ENCODE results near the gene KRT7.
A peak's percentile ranks its signal among the peaks of the same experiment; 100 is the strongest.

The KRT7 gene

DNA sequence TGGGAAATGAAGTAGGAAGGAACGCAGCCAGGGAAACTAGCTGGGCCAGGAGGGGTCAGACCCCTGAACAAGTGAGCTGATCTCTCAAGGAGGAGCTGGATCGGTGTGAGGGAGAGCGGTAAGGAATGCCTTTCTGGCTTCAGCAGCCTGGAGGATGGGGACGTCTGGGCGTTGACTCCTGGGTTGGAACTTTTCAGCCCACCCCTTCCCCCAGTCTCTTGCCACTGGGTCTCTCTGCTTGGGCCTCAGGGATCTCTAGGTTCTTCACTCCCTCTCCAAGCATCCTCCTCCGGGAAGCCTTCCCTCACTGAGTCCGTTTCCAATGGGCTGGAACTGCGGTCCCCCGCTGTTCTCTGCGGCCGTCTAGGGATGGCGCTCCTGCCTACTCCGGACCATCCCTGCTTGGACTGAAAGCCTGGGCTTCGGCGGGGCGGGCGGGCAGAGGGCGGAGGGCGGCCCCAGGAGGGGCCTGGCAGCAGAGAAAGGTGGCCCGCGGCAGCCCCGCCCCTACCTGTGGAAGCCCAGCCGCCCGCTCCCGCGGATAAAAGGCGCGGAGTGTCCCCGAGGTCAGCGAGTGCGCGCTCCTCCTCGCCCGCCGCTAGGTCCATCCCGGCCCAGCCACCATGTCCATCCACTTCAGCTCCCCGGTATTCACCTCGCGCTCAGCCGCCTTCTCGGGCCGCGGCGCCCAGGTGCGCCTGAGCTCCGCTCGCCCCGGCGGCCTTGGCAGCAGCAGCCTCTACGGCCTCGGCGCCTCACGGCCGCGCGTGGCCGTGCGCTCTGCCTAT is at the start of gene KRT7:
TSS of gene KRT7 (plus strand) at position 570 of the 788 bp plus-strand sequence. CDS start at position 624, 54 bp downstream.
- no peak for DNase-seq

DNA sequence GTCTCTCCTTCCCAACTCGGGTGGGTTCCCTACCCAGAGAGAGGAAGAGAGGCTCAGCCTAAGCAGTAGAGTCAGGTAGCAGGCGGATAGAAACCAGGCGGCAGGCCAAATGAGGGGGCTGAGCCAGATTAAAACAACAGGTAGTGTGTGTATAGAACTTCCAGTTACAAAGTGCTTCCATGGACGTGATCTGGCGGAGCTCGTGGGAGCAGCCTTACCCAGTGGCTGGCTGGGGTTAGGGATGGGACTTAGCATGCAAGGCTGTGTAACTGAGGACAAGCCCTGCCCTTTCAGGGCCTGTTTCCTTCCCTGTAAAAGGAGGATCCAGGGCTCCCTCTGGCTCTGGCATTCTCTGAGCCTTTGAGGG is 49.5 kb upstream of the KRT7 start:
- DNase-seq, result no peak

DNA sequence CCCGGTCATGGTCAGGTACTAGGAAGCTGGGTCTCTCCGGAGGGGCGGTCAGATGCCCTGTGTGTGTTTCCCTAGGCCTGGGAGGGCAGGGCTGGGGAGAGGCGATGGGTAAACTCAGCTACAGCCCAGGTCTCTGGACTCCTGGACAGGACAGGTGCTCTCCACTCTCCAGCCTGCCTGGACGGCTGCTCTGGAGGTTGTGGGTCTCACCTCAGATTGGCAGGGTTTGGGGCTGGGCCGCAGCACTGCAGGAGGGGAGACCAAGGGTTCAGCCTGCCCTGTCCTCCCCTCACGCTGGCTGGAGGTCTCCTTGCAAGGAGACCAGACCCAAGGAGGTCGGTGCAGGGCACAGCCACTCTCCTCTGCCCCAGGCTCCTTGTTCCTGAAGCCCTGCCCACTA is 49.1 kb upstream of the KRT7 start:
- DNase-seq, result no peak

DNA sequence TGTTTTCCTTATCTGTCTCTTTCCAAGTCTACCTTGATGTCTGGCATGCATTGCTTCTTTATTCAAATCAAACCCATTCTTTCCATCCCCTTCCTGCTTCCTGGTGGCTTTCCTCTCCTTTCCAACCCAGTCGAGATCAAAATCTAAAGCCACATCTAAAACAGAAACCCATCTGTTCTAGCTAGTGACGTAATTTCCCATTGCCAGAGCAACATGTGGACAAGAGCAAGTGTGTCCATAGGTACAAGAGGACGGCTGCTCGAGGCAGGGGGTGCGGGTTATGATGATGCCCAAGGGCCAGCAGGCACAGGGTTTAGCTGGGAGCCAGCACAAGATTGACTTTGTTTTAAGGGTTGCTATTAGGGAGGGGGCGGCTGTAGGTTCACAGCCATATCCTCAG is 48.2 kb upstream of the KRT7 start:
- DNase-seq, result no peak

DNA sequence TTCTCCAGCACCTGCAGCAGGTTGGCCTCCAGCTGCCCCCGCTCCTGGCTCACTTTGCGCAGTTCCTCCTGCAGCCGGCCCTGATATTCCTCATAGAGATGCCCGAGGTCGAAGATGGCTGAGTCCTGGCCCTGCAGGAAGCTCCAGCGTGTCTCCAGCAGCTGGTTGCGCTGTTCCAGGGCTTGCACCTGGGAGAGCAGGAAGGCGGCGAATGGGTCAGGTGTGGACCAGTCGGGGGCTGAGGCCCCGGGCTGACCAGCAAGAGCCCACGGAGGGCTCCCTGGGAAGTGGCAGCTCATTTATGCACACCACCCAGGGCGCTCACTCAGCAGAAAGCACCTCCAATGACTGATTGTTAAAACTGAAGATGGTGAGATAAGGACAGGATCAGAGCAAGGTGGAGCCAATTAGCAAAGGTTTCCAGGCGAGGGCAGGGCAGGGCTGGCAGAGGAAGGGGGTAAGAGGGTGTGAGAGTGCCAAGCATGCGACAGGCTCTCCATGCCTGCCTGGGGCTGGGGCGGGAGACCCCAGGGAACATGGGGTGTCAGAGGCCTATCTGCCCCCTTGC is 47.6 kb upstream of the KRT7 start:
- no peak for DNase-seq

DNA sequence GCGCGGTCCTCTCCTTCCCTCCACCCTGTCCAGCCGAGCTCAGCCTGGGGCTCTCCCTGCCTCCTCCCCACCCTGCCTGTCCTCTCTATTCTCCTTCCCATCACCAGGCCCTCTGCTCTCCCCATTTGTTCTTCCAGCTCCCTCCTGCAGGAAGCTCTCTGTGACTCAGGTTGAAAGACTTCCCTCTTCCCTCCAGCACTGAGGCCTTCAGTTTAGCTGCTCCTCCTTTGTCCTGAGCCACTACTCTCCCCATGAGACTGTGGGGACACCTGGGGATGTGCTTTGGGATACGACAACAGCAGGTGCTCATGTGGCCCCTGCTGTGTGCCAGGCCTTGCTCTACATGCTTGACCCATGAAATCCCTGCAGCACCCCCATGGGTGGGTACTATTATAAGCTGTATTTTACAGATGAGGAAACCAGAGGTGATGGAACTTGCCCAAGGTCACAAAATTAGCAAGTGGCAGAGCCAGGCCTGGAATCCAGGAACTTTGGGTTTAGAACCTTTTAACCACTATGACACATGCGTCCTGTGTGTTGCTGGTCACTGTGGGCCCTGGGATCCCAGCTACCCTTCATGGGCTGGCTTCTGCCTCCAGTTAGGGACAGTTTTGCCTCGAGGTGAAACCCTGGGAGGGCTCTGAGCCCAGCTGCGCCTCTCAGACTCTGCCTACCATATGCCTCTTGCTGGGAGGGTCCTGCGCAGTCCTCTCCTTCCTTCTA is 46.8 kb upstream of the KRT7 start:
- DNase-seq, result peak; percentile 47 to 60

DNA sequence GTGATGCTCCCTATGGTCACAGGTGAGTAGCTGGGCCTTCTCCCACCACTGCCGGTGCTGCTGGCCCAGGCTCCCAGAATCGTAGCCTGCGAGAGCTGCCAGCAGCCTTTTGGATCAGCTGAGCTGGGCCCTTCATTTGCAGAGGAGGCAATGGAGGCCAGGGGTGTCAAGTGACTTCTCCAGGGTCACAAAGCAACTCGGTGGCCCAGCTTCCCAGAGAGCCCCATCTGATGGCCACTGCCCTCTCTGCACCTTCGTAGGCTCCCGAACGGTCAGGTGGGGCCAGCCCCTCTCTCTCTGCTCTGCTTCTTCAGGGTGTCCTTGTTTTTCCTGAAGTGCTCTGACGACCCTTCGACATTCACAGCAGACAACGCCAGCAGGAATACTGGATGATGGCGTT is 45.8 kb upstream of the KRT7 start:
- DNase-seq, result no peak

DNA sequence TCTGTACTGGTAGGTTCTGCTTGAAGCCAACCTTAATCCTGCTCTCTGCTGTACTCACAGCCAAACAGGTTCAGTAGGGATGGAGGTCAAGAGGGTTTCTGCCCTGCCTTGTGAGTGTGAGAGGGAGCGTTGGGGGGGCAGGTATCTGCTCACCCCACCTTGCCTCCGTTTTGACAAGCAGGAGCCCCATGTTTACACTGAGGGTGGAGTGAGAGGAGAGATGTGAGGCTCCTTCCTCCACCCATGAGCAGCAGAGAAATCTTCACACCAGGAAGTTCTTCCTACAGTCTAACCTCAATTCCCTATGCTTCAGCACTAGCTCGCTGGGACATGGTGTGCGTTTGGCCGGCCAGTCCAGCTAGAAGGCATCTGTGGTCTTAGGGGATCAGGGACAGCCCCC is 45.4 kb upstream of the KRT7 start:
- DNase-seq, result no peak

DNA sequence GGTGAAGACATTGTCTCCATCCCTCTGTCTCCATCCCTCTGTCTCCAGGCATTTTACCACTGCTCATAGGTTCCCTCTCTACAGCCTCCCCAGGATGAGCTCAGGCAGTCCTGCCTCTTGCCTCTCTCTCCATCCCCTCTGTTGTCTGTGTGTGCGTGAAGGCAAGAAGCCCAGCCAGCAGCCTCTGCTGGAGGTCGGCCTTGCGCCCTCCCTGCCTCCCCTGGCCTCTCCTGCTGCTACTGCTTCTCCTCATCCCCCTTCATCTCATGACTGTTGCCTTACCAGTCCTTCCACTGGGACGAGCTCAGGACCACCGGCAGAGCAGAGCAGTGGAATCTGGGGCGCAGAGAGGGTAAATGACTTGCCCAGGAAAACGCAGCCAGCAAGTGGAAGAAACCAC is 44.4 kb upstream of the KRT7 start:
- DNase-seq, result no peak

DNA sequence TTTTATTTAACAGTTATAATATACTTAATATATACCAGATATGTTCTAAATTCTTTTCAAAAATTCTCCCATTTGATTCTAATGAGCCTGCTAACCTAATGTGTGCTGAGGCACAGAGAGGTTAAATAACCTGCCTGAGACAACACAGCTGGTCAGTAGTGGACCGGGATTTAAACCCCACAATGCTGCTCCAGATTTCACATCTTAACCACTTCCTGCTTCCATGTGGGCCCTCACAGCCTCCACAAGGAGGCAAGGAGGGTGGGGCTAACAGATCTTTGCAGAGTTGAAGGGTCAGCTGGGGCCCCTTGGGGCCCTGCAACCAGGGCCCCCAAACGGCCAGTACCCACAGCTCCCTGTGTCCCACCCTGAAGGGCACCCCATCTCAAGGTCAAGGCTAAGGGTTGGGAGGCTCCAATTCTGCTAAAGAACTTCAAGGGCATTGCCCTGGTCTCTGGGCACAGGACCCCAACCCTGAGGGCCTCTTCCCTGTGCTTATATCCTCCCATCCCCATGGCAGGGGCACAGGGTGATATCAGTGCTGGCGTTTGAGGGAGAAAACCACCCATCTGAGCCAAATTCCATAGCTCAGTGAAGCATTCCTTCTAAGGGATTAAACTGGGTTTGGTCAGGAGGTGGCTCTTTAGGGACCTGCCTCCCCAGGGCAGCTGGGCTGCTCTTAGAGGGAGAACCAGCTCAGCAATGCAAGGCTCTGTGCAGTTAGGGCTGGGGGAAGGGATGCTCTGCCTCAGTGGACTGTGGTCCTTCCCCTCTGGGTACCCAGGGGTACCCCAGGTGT is 43.5 kb upstream of the KRT7 start:
- DNase-seq, result peak in 1 of 2 experiments; percentile 10

DNA sequence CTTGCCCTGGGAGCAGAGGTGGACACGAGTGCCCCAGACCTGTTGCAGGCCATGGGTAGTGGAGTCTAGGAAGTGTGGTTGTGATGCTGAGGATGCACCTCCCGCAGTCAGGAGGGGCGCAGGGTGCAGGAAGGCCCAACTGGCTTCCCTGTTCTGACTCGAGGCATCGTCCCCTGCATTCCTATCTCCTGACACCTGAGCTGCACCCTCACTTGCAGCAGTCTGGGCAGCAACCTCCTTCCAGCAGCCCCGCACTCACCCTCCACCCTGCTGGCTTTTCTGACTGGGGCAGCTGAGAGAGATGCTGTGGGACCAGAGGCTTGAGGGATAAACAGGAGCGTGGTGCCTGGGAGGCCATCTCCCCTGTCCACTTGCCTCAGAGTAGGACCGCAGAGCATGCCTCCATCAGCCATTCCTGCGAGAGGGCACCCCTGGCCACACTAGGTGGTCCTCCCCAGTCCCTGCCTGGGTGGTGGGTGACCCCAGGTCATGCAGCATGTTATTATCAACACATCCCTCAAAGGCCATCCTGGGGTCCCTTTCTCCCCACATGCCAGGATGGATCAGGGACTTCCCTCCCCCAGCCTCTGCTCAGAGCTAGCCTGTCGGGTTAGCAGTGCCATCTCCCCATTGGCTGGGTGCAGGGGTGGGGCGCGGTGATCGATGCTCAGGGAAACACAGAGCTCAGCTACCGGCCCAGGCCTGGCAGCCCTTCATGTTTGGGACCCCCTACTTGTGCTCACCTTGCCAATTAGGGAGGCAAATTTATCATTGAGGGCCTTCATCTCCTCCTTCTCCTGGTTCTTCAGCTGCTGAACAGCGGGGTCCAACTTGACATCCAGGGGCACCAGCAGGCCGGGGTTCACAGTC is 41.9 kb upstream of the KRT7 start:
- DNase-seq, result no peak

DNA sequence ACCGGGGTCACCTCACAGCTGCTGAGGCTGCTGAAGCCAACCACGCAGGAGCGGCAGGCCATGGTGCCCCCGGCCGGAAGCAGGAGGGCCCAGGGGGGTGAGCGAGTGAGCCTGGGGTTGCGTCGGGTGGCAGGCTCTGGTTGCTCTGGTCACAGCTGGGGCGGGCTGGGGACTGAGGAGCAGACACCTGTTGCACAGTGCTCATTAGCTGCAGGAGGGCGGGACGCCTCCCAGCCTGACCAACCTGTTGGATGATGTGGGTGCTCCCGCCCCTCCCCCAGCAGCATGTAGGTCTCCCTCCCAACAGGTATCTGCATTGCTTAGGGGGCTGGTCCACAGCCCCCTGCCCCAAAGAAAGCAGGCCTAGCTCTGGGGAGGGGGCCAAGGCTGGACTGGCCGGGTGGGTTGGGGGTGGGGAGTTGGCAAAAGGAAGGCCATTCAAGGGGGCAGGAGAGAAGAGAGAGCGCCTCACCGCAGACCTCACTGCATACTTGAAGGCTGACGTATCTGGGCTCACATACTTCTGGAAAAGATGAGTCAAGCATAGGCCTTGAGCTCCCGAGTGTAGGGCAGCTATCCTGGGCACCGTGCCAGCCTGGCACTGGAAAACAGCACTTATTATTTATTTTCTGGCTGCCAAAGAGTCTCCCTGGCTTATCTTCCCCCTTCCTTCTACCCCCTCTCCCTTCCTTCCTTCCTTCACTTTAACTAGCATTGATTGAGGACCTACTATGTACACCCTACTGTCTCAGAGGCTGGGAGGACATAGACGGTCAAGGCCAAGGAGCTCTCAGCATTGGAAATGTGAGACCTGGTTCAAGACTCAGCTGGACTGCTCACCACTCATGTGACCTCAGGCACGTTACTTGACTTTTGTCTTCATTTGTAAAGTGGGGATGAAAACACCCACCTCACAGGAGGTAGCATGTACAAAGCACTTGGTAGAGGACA is 40.9 kb upstream of the KRT7 start, which contains the start of gene KRT80:
TSS of gene KRT80 (minus strand) at position 174 of the 951 bp plus-strand sequence. CDS start at position 62, 112 bp downstream.
- peak; percentile 9 to 26 for DNase-seq

DNA sequence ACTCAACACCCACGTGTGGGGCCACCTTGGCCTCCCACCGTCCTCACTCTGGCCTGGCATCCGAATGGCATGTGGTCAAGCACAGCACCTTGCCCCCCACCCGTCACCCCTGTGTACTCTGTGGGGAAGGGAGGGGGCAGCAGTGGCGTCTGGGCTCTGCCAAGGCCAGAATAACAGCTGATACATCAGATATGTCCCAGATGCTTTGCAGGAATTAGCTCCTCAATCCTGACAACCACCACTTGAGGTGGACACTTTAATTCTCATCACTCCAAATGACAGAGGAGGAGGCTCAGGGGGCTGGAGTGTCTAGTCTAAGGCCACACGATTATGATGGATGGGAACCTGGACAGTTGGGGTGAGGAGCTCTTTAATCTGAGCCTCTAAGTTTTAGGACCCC is 39.5 kb upstream of the KRT7 start:
- DNase-seq, result no peak

DNA sequence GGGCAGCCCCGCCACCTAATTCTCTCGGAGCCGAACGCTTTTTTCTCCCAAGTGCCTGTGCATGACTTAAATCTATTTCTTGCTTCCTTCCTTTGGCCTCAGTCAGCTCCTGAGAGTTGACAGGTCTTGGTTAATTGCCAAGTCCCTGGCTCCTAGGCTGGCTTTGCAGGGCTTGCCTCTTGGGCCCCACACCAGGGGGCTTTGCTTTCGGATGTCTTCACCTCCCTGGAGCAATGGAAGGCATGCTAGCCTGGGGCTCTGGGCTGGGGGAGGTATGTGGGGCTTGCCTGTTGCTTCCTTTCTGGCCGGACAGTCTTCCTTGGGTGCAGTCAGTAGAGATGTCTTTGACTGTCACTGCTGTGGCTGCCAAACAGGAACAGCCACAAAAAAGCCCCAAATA is 39.1 kb upstream of the KRT7 start:
- DNase-seq, result peak; percentile 61 to 77

DNA sequence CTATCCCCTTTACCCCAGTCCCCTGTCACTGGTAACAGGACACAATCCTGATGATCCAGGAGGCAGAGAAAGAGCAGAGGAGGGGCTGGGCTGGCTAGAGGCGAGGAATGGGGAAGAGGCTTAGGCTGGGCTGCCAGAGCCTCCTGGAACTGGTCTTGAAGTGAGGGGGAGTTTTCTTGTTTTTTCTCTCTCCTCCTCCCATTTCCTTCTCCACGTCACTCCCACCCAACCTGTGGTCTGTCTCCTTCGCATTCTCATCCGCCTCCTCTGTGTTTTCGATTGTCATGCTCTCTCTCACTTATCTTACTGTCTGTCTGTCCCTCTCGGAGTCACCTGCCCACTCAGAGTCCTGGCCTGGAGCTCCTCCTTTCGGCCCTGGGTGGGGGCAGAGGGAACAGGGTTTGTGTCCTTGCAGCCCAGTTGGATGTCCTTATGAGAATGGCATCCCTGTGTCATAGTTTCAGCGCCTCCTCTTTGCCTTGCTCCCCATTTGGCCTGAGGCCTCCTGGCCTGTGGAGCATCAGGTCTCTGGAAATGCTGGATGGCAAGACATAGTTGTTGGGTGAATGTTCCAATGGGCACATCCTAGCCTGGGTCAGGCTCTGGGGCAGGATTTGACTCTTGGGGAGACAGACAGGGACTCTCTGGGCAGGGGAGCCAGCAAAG is 37.8 kb upstream of the KRT7 start:
- DNase-seq, result peak; percentile 91 to 95

DNA sequence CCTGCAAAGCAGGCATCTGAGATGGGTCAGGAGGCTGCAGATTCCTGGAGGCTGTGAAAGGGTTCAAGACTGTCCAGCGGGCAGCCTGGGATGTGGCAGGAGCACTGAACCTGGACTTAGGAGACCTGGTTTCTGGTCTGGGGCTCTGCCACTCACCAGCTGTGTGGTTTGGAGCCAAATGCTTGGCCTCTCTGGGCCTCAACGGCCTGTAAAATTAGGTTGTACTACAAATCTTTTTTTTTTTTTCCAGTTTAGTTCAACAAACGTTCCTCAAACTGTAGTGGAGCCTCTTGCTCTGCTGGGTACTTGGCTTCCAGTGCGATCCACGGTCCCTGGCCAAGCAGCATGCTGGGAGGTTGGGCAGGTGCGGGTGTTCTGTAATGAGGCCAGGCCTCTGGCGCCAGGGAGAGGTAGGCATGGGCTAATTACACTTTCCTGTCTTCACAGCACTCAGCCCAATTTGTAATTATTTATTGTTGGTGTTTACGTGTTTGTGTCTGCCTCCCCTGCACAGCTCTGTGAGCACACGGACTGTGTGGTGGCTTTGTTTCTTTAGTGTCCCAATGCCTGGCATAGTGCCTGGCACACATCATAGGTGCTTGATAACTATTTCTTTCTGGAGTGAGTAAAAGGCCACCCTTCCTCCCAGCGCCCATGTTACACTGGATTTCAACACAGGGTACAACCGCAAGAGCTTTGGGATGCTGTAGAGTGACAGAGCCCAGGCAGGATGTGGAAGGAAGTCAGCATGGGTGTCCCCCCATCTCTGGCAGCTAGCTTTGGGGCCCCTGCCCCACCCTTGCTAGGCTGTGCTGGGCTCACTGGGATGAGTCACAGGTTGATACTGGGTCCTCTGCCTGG is 35.4 kb upstream of the KRT7 start:
- peak; percentile 93 to 96 for DNase-seq

DNA sequence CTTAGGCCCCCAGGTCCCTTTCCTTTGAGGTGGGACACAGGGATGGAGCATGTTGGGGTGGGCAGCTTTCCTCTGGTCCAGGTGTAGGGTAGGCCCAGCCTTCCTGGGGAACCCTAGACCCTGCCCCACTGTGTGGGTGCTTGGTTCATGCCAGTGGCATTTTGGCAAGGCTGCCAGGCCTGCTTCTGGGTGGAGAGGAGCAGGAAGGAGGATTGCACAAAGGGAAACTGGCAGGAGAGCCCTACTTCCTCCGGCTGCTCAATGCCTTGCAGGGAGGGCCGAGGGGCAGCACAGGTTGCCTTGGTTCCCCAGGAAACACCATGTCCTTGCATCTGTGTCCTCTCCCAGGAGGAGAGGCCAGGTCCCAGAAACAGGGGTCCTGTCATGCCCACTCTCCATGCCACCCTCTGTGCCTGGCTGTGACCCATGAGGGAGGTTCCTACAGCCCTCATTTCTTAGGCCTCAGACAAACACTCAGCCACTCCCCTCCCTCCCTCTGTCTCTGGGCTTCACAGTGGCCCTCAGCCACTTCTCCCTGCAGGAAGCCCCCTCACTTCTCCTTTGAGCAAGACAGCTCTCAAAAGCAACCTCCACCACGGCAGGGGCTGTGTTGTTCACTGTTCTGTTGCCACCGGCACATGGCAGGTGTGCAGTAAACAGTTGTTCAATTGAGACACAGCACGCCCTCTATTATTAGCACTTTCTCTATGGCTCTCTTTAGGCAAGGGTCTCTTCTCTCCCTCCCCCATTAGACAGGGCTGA is 34.4 kb upstream of the KRT7 start:
- peak; percentile 92 for DNase-seq

DNA sequence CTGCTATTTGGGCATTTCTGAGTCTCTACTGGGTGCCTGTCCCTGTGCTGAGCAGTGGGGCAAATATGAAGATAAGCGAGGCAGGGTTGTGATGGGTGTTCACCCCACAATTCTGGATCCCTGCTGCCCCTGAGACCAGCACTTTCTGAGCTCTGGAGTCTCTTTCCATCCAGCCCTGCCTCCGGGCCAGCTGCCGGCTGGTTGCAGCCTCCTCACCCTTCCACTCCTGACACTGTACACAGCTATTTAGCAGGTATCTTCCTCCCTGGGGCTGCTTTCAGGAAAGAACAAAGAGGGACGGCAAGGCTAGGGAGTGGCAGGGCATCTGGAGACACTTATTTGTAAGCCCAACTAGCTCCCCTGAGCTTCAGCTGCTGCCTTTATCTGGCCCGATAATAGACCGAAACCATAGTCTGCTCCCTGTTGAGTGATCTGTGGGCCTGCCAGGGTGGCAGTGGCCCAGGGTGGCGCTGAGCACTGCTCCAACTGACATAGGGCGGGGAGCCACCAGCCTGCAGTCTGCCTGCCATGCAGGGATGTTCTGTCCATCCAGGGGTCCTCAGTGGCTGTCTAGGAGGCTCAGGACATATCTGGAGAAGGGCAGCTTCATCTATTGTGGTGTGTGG is 33.6 kb upstream of the KRT7 start:
- no peak for DNase-seq

Measured in Kasumi-1 (cell line).